Right lobe of liver (tissue), 6 donors: Measurements from ENCODE around the gene PAX8. TPM values are rescaled to one million over a fixed set of nuclear protein-coding genes. Genes with fewer than 3 reads are reported as not detected.

ENCODE experiments used
- ATAC-seq, 4 donors: fragments of 200-7000 bp; cut with Tn5 transposase; one replicate each; pipeline ENCODE4 v1.9.1; 2020; ENCODE audit warnings: mild to moderate bottlenecking in 4 of 4, moderate library complexity in 4 of 4
- DNase-seq, 3 donors: peaks; one replicate each; pipeline ENCODE4 v3.0.0-alpha.2; 2020
- H3K27ac ChIP-seq, 3 donors: fragments of 200-600 bp; one replicate each; pipeline ENCODE4 v1.8.0; 2022
- H3K27me3 ChIP-seq, 2 donors: fragments of 200-600 bp; one replicate each; pipeline ENCODE4 v1.8.0; 2022
- H3K36me3 ChIP-seq, 4 donors: fragments of 200-600 bp; sonication (generic) in 1 of 4; one replicate each; pipeline versions ENCODE4 v1.5.1 to v1.8.0; 2017 to 2022; ENCODE audit warnings: control low read depth in 1 of 4
- H3K4me1 ChIP-seq, 4 donors: fragments of 200-600 bp; sonication (generic) in 1 of 4; one replicate each; pipeline versions ENCODE4 v1.5.1 to v1.8.0; 2017 to 2022; ENCODE audit warnings: control low read depth in 1 of 4
- H3K4me3 ChIP-seq, 3 donors: fragments of 200-600 bp; one replicate each; pipeline ENCODE4 v1.8.0; 2022
- H3K9me3 ChIP-seq, 4 donors: fragments of 200-600 bp; sonication (generic) in 1 of 4; one replicate each; pipeline versions ENCODE4 v1.5.1 to v1.8.0; 2017 to 2022; ENCODE audit warnings: control low read depth in 1 of 4
- POLR2A ChIP-seq: fragments of 450-650 bp; IDR thresholded peaks from one replicate; pipeline ENCODE4 v1.6.1; 2017; ENCODE audit warnings: antibody characterized with exemption, mild to moderate bottlenecking
- WGBS: methylation state at CpG from one replicate; pipeline ENCODE4 v1.1.6; 2018; ENCODE audit warnings: low coverage, low lambda C conversion rate; ENCODE audit not compliant: insufficient coverage; ENCODE audit errors: missing lambda C conversion rate; 5-methylcytosine and 5-hydroxymethylcytosine counted together
- intact Hi-C, 2 donors: fragments of 100-400 bp; cut with DNase I; formaldehyde crosslinking; loops; one replicate each; pipeline versions ENCODE4 v1.11.2 to v1.14.1; 2022
- total RNA-seq, 6 experiments: library from RNA; depleted of rRNA in 2 of 6; stranded (reverse); fragments of >200 nt in 2 of 6; fragmentation: NEBNext Ultra II Directional in 3 of 6; extraction: Animal tissue kit (Norgen Biotek cat#: 25700) in 3 of 6; gene quantifications; one replicate each; pipeline versions ENCODE4 v1.1.0 to v1.2.4, GENCODE V29; 2016 to 2023
- TF ChIP-seq, protein P1 (sequence below), 4 donors: fragments of 200-600 bp in 3 of 4; fragments of 450-650 bp in 1 of 4; IDR thresholded peaks; one replicate each; pipeline versions ENCODE4 v1.5.1 to v1.8.0; 2016 to 2022; ENCODE audit warnings: antibody characterized with exemption in 4 of 4, mild to moderate bottlenecking in 2 of 4
- donor health status: DM: no; HTN: yes; CAD: no.
- donor health status: DM: no; HTN: no; CAD: no.
- donor health status: DM: no; HTN: no; CAD: no.
- donor health status: DM: no; HTN: yes; CAD: no.
- donor health status: DM: no; HTN: yes; CAD: no.

PAX8 gene
- total RNA-seq, 6 experiments from 2014 or later, result 0.27 to 1.9 (median 0.86) TPM

DNA sequence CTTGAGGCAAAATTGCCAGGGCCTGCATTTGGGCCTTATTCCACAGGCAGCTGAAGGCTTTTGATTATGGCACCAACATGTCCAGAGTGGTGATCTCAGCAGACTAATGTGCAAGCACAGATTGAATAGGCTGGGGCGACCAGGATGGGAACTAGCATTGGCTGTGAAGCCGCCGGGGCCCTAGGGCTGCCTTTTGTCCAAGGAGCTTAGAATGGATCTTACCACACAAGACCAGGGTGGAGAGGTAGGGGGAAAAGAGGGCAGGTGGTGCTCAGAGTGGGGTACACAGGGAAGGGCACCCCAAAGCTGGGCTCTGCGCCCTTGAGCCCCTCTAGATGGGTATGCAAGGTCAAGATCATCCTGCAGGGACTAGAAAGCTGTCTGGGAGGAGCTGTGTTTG lies 81.9 kb downstream of the PAX8 start:
- ATAC-seq (no peak), DNase-seq (peak in 1 of 3 donors; percentile 39)
- H3K27ac ChIP-seq, result no peak overlapping the region
- intact Hi-C loops, result loop anchor here (5.0 to 10.0 kb wide), 2 partner anchors 60 to 62 kb away; no protein-coding TSS in a partner anchor
- 94% methylated on average over 3 of the region's 4 CpGs for WGBS
- no peak overlapping the region for H3K4me3 ChIP-seq
- peaks cover 0 to 14% (median 9%) of the 10 kb centered on the region in 4 donors for H3K4me1 ChIP-seq
- no peaks in the 10 kb centered on the region for H3K9me3 ChIP-seq
- no peak for TF ChIP-seq POLR2A
- TF ChIP-seq, protein P1, sequence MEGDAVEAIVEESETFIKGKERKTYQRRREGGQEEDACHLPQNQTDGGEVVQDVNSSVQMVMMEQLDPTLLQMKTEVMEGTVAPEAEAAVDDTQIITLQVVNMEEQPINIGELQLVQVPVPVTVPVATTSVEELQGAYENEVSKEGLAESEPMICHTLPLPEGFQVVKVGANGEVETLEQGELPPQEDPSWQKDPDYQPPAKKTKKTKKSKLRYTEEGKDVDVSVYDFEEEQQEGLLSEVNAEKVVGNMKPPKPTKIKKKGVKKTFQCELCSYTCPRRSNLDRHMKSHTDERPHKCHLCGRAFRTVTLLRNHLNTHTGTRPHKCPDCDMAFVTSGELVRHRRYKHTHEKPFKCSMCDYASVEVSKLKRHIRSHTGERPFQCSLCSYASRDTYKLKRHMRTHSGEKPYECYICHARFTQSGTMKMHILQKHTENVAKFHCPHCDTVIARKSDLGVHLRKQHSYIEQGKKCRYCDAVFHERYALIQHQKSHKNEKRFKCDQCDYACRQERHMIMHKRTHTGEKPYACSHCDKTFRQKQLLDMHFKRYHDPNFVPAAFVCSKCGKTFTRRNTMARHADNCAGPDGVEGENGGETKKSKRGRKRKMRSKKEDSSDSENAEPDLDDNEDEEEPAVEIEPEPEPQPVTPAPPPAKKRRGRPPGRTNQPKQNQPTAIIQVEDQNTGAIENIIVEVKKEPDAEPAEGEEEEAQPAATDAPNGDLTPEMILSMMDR (IDR thresholded peaks at IDR 0.05), result no peak
- peaks cover 0 to 40% (median 11%) of the 10 kb centered on the region in 4 donors for H3K36me3 ChIP-seq
- no peaks in the 10 kb centered on the region for H3K27me3 ChIP-seq

DNA sequence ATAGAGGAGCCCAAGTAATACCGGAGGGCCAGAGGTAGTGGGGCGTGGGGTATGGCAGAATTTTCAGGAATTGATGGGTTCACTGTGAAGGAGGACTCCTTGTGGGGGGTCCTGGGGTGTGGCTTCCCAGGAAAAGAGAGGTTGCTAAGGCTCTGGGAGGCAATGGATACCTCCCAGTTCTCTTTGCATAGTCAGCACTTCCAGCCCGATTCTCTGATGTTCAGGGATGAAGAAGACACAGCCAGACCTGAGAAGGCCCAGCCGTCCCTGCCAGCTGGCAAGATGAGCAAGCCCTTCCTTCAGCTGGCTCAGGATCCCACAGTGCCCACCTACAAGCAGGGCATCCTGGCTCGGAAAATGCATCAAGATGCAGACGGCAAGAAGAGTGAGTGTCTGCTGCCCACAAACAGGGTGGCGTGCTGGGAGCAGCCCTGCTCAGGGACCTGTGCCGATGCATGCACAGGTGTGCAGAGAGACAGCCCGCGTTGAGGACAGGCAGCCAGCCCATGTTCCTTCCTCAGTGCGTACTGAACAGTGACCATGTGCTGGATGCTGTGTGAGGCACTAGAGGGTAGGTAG lies 82.7 kb downstream of the PAX8 start:
- intact Hi-C loops, result loop anchor here (5.0 to 10.0 kb wide), 2 partner anchors 59 to 61 kb away; no protein-coding TSS in a partner anchor
- ATAC-seq, result no peak
- peaks cover 0 to 14% (median 9%) of the 10 kb centered on the region in 4 donors for H3K4me1 ChIP-seq
- H3K4me3 ChIP-seq, result no peak overlapping the region
- no peaks in the 10 kb centered on the region for H3K27me3 ChIP-seq
- no peaks in the 10 kb centered on the region for H3K9me3 ChIP-seq
- DNase-seq, result peak in 2 of 3 donors; percentile 14 to 22
- H3K36me3 ChIP-seq, result peaks cover 0 to 32% (median 9%) of the 10 kb centered on the region in 4 donors
- TF ChIP-seq, protein P1 (IDR thresholded peaks at IDR 0.05), result no peak
- no peak for TF ChIP-seq POLR2A
- H3K27ac ChIP-seq, result no peak overlapping the region
- 92% methylated on average over 2 of the region's 11 CpGs for WGBS

DNA sequence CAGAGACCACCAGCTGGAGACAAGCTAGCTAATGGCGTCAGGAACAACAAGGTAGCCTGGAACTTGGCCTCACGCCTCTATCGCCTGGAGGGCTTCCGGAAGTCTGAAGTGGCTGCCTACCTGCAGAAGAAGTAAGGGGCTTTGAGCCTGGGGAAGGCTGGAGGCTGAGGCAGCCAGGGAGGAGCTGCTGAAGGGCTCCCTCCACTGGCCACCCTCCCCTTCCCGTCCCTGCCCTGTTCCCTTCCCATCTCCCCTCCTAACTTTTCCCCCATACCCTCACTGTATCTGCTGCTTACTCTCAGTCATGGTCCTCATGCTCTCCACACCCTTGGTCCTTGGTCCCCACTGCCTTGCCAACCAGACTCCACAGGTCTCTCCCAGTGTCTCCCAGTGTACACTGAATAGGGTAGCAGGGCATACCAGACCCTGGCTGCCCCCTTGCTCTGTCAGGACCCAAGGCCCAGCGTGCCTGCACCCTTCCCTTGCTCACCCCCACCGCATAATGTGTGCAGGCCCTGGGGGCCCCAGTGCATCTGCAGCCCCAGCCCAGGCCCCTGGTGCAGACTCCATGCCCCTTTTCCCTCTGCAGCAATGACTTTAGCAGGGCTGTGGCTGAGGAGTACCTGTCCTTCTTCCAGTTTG lies 86.1 kb downstream of the PAX8 start:
- TF ChIP-seq, protein P1 (IDR thresholded peaks at IDR 0.05), result peak in 1 of 4 donors; percentile 28
- no peak for TF ChIP-seq POLR2A
- peak in 1 of 3 donors; percentile 45 for DNase-seq
- Histone ChIP-seq H3K9me3 (no peaks in the 10 kb centered on the region), H3K4me3 (no peak overlapping the region), H3K36me3 (peaks cover 0 to 31% (median 6%) of the 10 kb centered on the region in 4 donors), H3K27me3 (no peaks in the 10 kb centered on the region), H3K4me1 (peaks cover 0 to 4% (median 2%) of the 10 kb centered on the region in 4 donors), H3K27ac (no peak overlapping the region)
- intact Hi-C loops, result loop anchor here in 1 of 2 donors (10.0 kb wide), 1 partner anchor 58 kb away; no protein-coding TSS in a partner anchor
- WGBS, result 62% methylated on average over 2 of the region's 7 CpGs
- peak in 3 of 4 donors; percentile 22 to 32 (median 22) for ATAC-seq

DNA sequence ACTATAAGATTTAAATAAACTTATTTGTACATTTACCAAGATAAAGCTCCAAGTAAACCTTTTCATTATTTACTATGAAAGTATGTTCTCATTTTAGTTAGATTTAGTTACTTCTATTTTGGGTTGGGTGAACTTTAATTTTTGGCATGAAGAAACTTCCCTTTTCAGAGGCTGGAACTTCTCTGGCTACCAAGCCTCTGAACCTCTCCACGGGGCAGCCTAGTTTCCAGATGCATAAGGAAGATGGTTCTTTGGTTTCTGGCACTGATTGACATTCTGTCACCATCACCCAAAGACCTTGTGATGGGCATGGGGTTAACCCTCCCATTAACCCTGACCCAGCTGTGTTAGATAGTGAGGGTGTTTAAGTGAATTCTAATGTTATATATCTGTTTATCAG lies 87.8 kb downstream of the PAX8 start:
- no peak for DNase-seq
- TF ChIP-seq POLR2A, result no peak
- TF ChIP-seq, protein P1 (IDR thresholded peaks at IDR 0.05), result no peak
- ATAC-seq, result peak in 1 of 4 donors; percentile 21
- H3K36me3 ChIP-seq, result peaks cover 0 to 24% (median 4%) of the 10 kb centered on the region in 4 donors
- intact Hi-C loops, result loop anchor here in 1 of 2 donors (10.0 kb wide), 1 partner anchor 56 kb away; no protein-coding TSS in a partner anchor
- 50% methylated on average over 1 of the region's 1 CpG for WGBS
- H3K4me1 ChIP-seq, result peaks cover 0 to 7% (median 3%) of the 10 kb centered on the region in 4 donors
- no peak overlapping the region for H3K4me3 ChIP-seq
- H3K27ac ChIP-seq, result no peak overlapping the region
- H3K9me3 ChIP-seq, result no peaks in the 10 kb centered on the region
- no peaks in the 10 kb centered on the region for H3K27me3 ChIP-seq
